GM21423 (cell line): Measurements from ENCODE around the gene ZDHHC24.

Experiments used
- ATAC-seq: cut with Tn5 transposase; IDR thresholded peaks from one replicate; pipeline ENCODE4 v1.9.1; 2021; ENCODE audit warnings: mild to moderate bottlenecking, moderate library complexity; ENCODE audit not compliant: unreplicated experiment

ZDHHC24 gene

DNA sequence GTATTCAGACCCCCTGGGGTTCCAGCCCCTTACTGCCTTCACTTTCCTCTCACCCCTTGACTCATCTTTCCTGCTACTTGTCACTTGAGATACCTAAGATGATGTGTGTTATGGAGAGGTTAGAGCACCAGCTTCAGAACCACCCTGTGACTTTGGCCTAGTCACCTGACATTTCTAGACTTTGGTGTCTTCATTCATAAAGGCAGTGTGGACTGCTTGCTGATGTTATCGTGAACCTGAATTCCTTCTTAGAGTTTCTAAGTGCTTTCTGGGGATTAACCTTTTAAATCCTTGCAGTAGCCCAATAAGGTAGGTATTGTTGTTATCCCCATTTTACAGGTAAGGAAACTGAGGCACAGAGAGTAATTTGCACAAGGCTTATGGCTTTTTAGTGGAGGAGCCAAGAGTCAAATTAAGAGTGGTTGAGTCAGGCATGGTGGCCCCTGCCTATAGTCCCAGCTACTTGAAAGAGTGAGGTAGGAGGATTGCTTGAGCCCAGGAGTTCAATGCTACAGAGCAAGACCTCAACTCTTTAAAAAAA, 40.5 kb downstream of the ZDHHC24 start:
- no peak for ATAC-seq

DNA sequence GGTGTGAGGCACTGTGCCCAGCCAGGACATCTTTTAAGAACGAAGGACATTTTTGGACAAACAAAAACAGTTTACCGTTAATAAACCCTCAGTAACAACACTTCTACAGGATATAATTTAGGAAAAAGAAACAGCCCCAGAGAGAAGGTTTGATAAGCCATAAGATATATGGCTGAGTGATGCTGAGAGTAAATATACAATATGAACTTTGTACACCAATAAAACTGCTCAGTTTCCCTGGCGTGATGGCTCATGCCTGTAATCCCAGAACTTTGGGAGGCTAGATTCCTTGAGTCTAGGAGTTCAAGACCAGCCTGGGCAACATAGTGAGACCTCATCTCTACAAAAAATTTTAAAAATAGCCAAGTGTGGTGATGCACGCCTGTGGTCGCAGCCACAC, 47.3 kb downstream of the ZDHHC24 start:
- no peak for ATAC-seq

DNA sequence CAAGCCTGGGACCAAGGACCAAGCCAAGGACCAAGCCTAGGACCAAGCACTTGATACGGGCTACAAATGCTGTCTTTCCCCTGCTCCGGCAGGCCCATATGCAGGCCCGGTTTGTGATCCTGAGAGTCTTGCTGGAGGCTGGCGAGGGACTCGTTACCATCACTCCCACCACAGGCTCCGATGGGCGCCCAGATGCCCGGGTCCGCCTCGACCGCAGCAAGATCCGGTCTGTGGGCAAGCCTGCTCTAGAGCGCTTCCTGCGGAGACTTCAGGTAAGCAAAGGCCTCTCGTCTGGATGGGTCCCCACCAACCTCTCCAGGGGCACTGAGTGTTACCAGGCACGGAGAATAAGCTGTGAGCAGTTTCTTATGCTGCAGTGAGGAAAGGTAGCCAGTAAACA, 48.6 kb downstream of the ZDHHC24 start:
- no peak for ATAC-seq

DNA sequence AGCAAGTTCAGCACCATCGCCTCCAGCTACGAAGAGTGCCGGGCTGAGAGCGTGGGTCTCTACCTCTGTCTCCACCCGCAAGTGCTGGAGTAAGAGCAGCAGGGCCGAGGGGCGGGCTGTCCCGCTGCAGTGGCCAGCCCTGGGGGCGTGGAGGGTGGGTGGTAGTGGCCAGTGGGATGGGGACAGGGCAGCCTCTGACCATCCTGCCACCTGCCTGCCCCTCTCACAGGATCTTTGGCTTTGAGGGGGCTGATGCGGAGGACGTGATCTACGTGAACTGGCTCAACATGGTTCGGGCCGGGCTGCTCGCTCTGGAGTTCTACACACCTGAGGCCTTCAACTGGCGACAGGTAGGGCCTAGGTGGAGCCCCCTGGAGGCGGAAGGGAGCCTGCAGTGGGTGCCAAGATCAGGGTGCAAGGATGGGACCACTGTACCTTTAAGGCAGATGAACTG, 50.4 kb downstream of the ZDHHC24 start:
- ATAC-seq = no peak

DNA sequence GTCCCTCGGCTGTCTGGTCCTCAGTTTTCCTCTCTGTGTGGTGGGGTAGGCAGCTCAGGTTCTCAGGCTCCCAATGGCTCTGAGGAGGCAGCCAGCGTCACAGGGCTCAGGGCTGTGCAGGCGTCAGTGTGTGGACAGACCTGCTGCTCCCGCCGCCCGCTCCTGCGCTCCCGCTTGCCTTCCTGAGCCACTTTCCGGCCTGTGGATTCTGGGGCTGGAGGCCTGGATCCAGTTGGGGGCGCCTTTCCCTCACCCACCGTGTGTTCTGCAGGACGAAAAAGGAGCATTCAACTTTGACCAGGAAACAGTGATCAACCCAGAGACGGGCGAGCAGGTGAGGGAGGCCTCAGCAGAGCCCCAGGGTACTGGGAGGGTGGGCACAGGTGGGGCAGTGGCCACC, 50.9 kb downstream of the ZDHHC24 start:
- no peak for ATAC-seq

DNA sequence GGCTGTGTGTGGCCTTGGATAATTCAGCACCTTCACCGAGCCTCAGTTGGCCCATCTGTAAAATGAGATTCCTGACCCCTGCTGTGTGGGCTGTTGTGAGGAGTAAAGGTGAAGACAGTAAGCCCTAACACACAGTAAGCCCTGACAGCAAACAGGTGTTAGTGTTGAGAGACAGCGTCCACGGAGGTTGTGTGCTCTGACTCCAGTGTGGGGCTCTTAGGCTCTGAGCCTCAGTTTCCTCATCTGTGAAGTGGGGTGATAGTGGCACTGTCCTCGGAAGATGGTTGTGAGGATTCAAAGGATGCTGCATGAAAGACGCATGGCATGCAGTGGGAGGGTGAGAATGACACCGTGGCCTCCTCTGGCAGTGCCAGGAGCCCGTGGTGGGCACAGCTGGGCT, 51.4 kb downstream of the ZDHHC24 start:
- ATAC-seq = no peak

DNA sequence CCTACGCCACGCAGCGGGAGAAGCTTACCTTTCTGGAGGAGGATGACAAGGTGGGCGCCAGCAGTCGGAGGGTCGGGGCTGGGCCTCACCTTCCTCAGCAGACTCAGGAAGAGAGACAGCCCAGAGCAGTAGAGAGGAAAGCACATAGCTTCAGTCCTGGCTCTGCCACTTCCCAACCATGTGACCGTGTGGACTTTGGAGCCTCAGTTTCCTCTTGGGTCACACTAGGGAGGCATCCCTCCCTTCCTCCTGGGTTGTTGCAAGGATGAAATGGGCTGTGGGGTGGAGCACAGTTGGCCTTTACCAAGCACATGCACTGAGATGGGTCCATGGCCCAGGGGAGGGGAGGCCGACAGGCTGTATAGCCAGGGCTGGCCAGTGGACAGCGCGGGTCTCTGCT, 52.7 kb downstream of the ZDHHC24 start:
- no peak for ATAC-seq

DNA sequence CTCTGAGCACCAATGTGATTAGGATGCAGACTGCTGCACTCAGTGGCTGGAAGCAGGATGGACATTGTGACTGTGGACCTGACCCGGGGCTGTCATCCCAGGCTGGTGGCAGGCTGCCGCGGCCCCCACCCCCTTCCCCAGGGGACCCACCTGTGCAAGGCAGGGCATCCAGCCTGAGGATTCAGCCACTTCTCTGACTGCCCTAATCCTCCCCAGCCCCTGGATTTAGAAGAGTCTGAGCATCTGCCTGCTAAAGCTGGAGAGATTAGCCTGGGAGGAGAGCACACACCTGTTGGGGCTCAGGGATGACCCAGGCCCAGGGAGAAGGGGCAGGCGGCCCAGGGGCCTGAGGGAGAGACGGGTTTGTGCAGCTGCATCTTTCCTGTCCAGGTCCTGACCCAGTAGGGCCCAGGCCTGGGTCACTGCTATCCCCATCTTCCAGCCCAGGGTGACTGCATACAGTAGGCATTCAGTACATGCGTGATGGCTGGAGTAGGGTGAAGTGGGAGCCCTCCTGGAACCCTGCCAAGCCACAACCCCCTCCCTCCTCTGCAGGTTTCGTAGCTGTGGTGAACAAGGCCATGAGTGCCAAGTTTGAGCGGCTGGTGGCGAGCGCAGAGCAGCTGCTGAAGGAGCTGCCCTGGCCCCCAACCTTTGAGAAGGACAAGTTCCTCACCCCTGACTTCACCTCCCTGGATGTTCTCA, 53.5 kb downstream of the ZDHHC24 start:
- ATAC-seq = no peak

DNA sequence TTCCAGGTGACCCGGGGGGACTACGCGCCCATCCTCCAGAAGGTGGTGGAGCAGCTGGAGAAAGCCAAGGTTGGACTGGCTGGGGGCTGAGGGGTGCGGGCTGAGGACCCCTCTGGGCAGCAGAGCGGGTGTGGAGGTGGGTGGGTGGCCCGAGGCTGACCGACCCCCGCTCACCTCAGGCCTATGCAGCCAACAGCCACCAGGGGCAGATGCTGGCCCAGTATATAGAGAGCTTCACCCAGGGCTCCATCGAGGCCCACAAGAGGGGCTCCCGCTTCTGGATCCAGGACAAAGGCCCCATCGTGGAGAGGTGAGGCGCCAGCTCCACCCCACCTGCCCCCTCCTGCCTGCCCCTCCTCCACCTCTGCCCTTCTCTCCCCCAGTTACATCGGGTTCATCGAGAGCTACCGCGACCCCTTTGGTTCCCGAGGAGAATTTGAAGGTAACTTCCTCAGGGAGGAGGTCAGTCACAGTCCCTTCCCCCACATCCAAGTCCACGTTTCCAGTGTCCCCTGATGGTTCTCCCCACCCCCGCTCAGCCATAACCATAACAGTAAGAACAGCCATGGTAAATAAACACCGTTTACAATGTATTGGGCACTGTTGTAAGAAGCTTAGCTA, 54.4 kb downstream of the ZDHHC24 start:
- no peak for ATAC-seq

DNA sequence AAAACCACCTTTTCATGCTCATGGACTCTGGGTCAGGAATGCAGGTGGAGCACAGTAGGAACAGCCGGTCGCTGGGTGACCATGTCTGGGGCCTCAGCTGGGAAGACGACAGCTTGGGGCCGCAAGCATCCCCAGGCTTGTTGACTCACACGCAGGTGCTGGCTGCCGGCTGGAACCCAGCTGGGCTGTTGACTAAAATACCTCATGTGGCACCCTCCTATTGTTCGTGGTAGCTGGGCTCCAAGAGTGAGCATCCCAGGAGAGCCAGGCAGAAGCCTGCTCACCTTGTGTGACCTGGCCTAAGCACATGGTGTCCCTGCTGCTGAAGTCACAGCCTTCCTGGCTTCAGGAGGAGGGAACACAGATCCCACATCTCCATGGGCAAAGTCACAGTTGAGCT, 56.2 kb downstream of the ZDHHC24 start:
- ATAC-seq = no peak

DNA sequence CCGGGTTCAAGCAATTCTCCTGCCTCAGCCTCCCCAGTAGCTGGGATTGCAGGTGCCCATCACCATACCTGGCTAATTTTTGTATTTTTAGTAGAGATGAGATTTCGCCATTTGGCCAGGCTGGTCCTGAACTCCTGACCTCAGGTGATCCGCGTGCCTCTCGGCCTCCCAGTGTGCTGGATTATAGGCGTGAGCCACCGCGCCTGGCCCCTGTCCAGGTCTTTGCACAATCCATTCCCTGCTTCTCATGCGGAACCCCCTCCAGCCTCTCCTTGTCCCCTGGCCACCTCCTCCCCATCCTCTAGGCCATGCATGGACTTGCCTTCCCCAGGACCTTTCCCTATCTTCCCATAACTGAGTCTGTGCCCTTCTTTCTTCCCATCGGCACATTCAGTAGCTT, 56.9 kb downstream of the ZDHHC24 start:
- ATAC-seq = no peak

DNA sequence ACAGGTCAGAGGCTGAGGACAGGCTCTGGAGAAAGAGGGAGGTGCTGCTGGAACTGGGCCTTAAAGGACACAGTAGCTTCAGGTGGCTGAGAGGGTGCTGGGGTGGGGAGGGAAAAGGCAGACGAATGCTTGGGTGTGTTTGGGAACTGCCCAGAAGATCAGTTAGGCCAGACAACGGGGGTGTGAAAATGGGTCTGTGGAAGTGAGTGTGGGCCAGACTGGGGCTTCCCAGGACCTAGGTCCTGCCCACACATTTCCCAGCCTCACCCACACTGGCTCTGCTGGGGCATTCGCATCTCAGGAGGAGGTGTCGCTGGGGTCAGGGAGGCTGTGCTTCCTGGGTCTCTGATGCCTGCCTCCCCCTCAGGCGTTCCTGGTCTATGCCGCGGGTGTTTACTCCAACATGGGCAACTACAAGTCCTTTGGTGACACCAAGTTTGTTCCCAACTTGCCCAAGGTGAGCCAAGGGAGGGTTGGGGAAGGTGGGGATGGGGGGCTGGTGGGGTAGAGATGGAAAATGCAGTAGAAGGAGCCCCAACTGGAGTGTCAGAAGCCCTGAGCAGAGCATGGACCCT, 61.0 kb downstream of the ZDHHC24 start:
- ATAC-seq = no peak

DNA sequence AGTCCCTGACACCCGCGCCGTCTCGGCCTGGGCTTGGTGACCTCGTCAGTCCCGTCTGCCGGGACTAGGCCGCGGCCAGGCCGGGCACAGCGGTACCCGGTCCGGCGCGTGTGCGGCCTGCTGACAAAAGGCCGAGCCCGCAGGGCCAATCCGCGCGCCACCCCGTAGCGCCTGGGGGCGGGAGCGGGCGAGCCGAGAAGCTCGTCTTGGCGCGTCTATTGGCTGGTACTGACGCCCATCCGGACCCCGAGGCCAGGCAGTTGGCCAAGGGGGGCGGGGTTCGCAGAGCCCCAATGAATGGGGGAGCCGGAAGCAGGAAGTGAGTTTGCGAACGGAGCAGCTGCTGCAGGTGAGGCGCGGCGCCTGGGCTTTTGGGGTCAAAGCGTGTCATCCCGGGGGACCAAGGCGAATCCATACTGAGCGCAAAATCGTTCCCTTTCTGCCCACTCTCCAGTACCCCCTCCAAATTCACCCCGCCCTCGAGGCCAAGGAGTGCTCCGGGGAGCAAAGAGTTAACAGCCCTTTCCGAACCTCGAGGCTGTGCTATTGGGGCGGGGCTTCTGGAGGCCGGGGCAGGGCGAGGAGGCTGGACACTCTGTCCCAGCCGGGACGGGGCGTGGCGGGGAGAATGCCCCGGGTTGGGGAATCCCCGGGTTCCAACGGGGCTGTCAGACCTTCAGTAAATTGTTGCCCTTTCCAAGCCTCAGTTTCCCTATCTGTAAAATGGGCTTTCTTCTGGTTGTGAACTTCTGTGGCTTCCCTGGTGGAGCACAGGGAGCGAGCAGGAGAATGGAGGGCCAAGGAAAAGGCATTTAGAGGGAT, 65.5 kb downstream of the ZDHHC24 start, which contains the start of gene DPP3:
Gene DPP3, plus strand, starts transcription at position 318 of the 822 bp plus-strand sequence. CDS start 1,767 bp downstream, outside the sequence.
- ATAC-seq = peak; percentile 88

DNA sequence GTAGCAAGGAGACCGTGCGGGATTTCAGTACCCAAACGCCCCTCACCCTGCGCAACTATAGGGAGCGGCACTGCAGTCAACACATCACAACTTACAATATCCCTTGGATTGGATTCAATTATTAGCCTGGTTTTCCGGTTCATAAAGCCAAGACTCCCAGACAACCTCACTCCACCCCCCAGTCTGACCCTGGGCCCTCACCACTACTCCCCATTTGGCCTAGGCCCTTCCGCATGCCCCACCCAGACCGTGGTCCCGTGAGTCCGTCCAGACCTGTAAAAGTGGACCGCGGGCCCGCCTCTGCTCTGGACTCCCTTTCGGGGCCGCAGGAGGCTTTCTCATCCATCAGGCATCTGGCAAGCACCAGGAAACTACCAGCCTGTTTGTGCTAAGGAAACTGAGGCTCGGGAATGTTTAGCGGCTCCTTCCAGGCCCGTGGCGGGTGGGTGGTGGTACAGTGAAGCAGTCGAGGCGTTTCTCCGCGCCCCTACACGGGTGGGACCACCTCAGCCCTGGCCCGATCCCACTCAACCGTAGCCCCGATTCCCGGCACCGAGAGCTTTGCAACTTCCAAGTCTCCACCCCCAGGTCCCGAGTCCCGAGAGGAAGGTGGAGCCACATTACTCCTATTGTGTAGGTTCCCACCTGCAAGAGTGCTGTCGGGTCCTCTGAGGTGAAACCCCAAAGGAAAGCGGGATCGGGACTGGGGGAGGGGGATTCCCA, 66.3 kb downstream of the ZDHHC24 start:
- ATAC-seq = no peak

DNA sequence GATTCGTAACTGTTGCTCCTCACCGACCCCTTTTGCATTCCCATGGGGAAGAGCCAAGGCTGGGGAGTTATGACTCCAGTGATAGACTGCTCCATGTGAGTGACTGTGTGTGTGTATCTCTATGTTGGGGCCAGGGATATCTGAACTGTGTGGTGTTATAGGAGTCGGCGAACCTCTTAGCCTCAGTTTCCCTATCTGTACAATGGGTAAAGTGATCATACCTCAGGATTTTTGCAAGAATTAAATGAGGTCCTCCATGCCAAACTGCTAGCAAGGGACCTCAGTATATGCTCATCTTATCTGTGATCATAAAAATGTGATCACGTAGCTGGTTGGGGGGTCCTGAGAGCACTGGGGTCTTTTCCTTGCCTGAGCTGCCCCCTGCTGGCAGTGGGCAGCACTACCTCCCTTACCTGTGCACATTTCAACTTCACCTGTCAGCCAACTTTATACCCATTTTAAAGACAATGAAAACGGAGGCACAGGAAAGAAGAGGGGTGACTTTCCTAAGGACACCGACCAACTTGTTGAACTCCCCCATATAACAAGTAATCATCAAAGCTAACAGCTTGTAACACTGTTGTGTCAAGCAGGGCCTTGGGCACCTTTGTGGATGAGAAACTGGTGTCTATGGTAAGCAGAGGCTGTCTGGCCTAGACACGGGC, 67.0 kb downstream of the ZDHHC24 start:
- ATAC-seq = no peak

DNA sequence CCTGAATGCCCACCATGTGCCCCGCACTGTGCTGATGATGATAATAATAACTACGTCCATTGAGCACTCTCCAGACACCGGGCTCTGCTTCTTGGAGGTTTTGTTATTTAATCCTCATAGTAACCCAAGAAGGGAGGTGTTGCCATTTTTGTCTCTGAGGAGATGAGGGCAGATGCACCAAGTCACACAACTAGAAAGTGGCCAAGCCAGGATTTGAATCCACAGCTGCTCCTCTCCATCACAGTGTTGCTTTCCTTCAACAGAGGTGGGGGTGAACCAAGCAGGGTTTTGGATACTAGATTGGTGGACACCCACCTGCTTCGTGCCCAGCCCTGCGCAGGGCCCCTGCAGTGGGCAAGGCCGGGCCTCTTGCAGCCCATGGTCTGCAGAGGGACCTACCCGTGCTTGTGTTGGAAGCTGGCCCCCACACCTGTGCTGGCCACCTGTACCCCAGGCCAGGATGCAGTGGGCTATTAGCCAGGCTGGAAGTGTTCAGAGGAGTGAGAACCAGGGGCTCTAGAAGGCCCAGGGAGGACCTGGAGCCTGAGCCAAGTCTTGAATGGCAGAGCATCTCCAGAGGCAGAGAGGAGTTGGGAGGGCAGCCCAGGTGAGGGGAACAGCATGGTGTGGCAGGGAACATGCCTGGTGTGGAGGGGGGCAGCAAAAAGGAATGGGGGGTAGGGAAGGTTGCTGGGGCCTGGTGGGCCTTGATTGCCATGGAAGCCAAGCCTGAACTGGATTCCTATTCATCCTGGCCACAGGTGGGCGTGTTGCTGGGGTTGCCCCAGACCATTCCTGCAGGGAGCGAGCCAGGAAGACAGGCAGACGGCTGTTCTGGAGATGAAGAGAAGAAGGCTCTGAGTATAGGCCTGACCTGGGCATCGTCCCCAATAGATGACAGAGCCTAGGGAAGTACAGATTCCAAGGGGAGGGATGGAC, 68.3 kb downstream of the ZDHHC24 start:
- ATAC-seq = no peak

DNA sequence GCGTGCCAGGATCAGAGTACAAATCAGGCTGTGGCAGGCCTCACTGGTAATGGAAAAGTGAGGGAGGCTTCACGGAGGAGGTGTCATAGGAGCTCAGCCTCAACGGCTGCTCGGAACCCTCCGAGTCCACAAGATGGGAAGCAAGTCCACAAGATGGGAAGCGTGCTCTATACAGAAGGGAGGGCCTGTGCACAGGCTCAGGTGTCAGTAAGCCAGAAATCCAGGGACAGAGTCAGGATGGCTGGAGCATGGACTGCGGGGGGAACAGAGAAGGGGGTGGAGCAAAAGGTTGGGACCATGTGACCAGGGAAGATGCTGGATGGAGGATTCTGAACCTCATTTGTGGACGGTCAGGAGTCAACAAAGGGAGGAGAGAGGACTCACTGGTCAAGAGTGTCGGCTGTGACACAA, 69.0 kb downstream of the ZDHHC24 start:
- ATAC-seq = no peak

DNA sequence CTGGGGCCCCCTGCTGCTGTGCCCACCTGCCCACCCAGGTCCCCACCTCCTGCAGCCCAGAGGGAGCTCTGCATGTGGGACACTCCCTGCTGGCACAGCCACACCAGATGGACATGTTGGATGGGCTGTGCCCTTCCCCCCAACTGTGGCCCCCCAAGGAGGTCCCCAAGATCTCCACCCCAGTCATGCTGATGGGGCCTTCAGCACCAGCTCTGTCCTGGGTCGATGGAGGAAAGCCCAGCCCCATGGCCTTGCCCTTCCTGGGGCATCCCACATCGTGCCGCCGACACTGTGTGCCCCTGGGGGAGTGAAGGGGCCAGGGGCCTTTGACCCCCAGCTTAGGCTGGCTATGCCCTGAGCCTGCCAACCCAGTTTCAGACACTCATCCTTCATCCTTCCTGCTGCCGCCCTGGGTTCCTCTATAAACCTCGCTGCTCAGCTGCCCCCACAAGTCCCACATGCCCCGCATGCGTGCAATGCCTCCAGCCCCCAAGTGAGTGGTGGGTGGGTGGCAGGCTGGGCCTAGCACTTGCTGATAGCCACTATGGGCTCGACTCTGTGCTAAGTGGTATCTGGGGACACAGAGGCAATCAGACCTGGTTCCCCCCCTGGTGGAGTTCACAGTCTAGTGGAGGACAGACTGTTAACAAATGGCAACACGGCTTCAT, 69.5 kb downstream of the ZDHHC24 start:
- no peak for ATAC-seq
